ENCODE measurements around the gene ROR1.

GRCh38 chr1:64136296-64136695 is 362.5 kb downstream of the ROR1 start:
- TF ChIP-seq, protein P1, sequence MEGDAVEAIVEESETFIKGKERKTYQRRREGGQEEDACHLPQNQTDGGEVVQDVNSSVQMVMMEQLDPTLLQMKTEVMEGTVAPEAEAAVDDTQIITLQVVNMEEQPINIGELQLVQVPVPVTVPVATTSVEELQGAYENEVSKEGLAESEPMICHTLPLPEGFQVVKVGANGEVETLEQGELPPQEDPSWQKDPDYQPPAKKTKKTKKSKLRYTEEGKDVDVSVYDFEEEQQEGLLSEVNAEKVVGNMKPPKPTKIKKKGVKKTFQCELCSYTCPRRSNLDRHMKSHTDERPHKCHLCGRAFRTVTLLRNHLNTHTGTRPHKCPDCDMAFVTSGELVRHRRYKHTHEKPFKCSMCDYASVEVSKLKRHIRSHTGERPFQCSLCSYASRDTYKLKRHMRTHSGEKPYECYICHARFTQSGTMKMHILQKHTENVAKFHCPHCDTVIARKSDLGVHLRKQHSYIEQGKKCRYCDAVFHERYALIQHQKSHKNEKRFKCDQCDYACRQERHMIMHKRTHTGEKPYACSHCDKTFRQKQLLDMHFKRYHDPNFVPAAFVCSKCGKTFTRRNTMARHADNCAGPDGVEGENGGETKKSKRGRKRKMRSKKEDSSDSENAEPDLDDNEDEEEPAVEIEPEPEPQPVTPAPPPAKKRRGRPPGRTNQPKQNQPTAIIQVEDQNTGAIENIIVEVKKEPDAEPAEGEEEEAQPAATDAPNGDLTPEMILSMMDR (IDR thresholded peaks at IDR 0.05): no peak
- no peak for TF ChIP-seq POLR2A (IDR thresholded peaks at IDR 0.05; ENCODE audit: low read depth)
- TF ChIP-seq POLR2AphosphoS5 (IDR thresholded peaks at IDR 0.05): no peak
